ENCODE measurements around the gene ELL2. TPM values are rescaled to one million over a fixed set of nuclear protein-coding genes. Genes with fewer than 3 reads are reported as not detected.
A peak's percentile ranks its signal among the peaks of the same experiment; 100 is the strongest.

Gene ELL2
- total RNA-seq, 4 donors from 2014 or later = 72.2 to 87.6 (median 79.6) TPM

GRCh38 chr5:95904827-95905226 is 56.8 kb downstream of the ELL2 start:
- 90 to 91% methylated on average over 5 of the region's 5 CpGs for WGBS, 2 donors
- Histone ChIP-seq H3K27me3 (no peaks in the 10 kb centered on the region), H3K36me3 (peaks cover 0 to 13% (median 0%) of the 10 kb centered on the region in 3 donors), H3K9me3 (no peaks in the 10 kb centered on the region), H3K4me1 (peaks cover 0 to 15% (median 0%) of the 10 kb centered on the region in 4 donors), H3K27ac (no peak overlapping the region), H3K4me3 (no peak overlapping the region)
- no peak for TF ChIP-seq CTCF (IDR thresholded peaks at IDR 0.05)
- TF ChIP-seq EP300 (IDR thresholded peaks at IDR 0.05) = no peak
- TF ChIP-seq POLR2A (IDR thresholded peaks at IDR 0.05) = no peak
- DNase-seq (ENCODE audit: low spot score in 2 of 2) = no peak

- H3K4me1 ChIP-seq = peaks cover 0 to 7% (median 0%) of the 10 kb centered on the region in 4 donors
- H3K36me3 ChIP-seq = peaks cover 0 to 19% (median 0%) of the 10 kb centered on the region in 3 donors
- no peaks in the 10 kb centered on the region for H3K27me3 ChIP-seq
- TF ChIP-seq POLR2A (IDR thresholded peaks at IDR 0.05) = no peak
- no peak for TF ChIP-seq EP300 (IDR thresholded peaks at IDR 0.05)
- DNase-seq (ENCODE audit: low spot score in 2 of 2) = no peak
- H3K9me3 ChIP-seq = no peaks in the 10 kb centered on the region
- 97 to 98% methylated on average over 4 of the region's 4 CpGs for WGBS, 2 donors
- no peak overlapping the region for H3K27ac ChIP-seq
- no peak overlapping the region for H3K4me3 ChIP-seq
Observed at GRCh38 chr5:95903838-95904237, 57.8 kb downstream of the ELL2 start.

- TF ChIP-seq EP300 (IDR thresholded peaks at IDR 0.05) = no peak
- no peaks in the 10 kb centered on the region for H3K9me3 ChIP-seq
- H3K36me3 ChIP-seq = peaks cover 0 to 37% (median 0%) of the 10 kb centered on the region in 3 donors
- 89 to 90% methylated on average over 11 of the region's 11 CpGs for WGBS, 2 donors
- DNase-seq (ENCODE audit: low spot score in 2 of 2) = no peak
- no peak overlapping the region for H3K27ac ChIP-seq
- H3K27me3 ChIP-seq = no peaks in the 10 kb centered on the region
- H3K4me1 ChIP-seq = no peaks in the 10 kb centered on the region
- H3K4me3 ChIP-seq = no peak overlapping the region
Observed at GRCh38 chr5:95901676-95902627, 59.7 kb downstream of the ELL2 start.

- Histone ChIP-seq H3K9me3 (no peaks in the 10 kb centered on the region), H3K4me1 (peaks cover 0 to 4% (median 0%) of the 10 kb centered on the region in 4 donors), H3K4me3 (no peak overlapping the region), H3K36me3 (peaks cover 0 to 42% (median 0%) of the 10 kb centered on the region in 3 donors), H3K27ac (no peak overlapping the region), H3K27me3 (no peaks in the 10 kb centered on the region)
- no peak for DNase-seq (ENCODE audit: low spot score in 2 of 2)
- no peak for TF ChIP-seq CTCF (IDR thresholded peaks at IDR 0.05)
- TF ChIP-seq POLR2A (IDR thresholded peaks at IDR 0.05) = no peak
- no peak for TF ChIP-seq EP300 (IDR thresholded peaks at IDR 0.05)
- 55 to 67% methylated on average over 4 of the region's 4 CpGs for WGBS, 2 donors
Observed at GRCh38 chr5:95900383-95900958, 61.2 kb downstream of the ELL2 start.

- no peaks in the 10 kb centered on the region for H3K27me3 ChIP-seq
- H3K4me1 ChIP-seq = peaks cover 0 to 11% (median 0%) of the 10 kb centered on the region in 4 donors
- H3K9me3 ChIP-seq = no peaks in the 10 kb centered on the region
- WGBS, 2 donors = 60 to 68% methylated on average over 3 of the region's 3 CpGs
- no peak for TF ChIP-seq POLR2A (IDR thresholded peaks at IDR 0.05)
- no peak for TF ChIP-seq CTCF (IDR thresholded peaks at IDR 0.05)
- no peak for TF ChIP-seq EP300 (IDR thresholded peaks at IDR 0.05)
- peak overlapping the region in 1 of 4 donors; percentile 47 for H3K27ac ChIP-seq
- no peak overlapping the region for H3K4me3 ChIP-seq
- peaks cover 0 to 49% (median 0%) of the 10 kb centered on the region in 3 donors for H3K36me3 ChIP-seq
- no peak for DNase-seq (ENCODE audit: low spot score in 2 of 2)
Observed at GRCh38 chr5:95899829-95900228, 61.8 kb downstream of the ELL2 start.

GRCh38 chr5:95899006-95899405 is 62.6 kb downstream of the ELL2 start:
- H3K27ac ChIP-seq = no peak overlapping the region
- peaks cover 0 to 57% (median 0%) of the 10 kb centered on the region in 3 donors for H3K36me3 ChIP-seq
- H3K4me3 ChIP-seq = no peak overlapping the region
- peaks cover 0 to 14% (median 0%) of the 10 kb centered on the region in 4 donors for H3K4me1 ChIP-seq
- TF ChIP-seq EP300 (IDR thresholded peaks at IDR 0.05) (no peak), CTCF (IDR thresholded peaks at IDR 0.05) (no peak), POLR2A (IDR thresholded peaks at IDR 0.05) (no peak)
- DNase-seq (ENCODE audit: low spot score in 2 of 2) = no peak
- whole genome bisulfite sequencing, 2 donors = 50 to 72% methylated on average over 1 of the region's 1 CpG
- no peaks in the 10 kb centered on the region for H3K9me3 ChIP-seq
- H3K27me3 ChIP-seq = no peaks in the 10 kb centered on the region
